Measurements from ENCODE around the gene CCNL1. TPM values are rescaled to one million over a fixed set of nuclear protein-coding genes. Genes with fewer than 3 reads are reported as not detected.
A peak's percentile ranks its signal among the peaks of the same experiment; 100 is the strongest.
"Not testable (repeated sequence)": the region's sequence is repeated elsewhere in the genome, so short reads cannot be mapped to it uniquely, and the experiment has no call there.

Gene CCNL1
- total RNA-seq: 108 and 175 TPM in 2 replicates

DNA sequence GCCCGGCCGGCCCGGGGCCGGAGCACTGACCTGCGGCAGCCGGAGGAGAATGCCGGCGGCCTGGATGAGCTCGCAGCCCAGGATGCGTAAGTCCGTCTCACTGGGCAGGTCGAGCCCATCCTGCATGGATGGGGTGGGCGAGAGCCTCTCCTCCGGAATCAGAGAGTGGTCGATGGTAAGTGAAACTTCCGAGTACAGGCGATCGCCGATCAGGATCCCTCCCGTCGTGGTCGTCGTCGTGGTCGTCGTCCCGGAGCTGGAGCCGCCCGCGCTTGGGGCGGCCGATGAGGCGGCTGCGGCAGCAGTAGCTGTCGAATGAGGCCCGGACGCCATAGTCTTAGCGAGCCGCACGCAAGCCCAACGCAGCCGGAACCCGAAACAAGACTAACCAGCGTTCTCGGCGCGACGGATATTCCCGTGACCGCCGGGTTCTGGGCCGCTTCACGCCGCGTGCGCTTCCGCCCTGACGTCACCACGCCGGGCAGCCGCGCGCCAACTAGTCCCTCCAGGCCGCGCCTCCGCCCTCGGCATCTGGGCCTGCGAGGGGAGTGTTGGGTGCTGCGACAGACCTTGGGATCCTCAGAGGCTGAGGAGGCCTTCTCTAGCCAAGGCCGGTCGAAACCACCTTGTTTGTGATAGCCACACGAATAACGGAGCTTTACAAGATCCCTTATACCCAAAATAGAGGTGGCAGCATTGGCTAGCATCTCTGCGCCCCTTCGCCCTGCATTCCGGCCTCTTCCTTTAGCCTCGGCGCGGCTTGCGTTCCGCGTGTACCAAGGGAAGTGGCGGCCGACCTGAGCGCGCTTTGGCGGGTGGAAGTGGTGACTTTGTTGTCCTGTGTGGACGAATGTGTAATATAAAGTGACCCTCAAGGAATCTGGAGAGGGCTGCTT, at the start of gene CCNL1:
Gene CCNL1, minus strand, starts transcription at position 386 of the 896 bp plus-strand sequence. Its CDS starts 53 bp downstream, at position 333.
- peak; percentile 98 for DNase-seq (ENCODE audit: low read depth)
- peak within 1 kb of the TSS; percentile 92 for H3K4me3 ChIP-seq (ENCODE audit: low read depth, low read length)
- TF ChIP-seq, protein P1, sequence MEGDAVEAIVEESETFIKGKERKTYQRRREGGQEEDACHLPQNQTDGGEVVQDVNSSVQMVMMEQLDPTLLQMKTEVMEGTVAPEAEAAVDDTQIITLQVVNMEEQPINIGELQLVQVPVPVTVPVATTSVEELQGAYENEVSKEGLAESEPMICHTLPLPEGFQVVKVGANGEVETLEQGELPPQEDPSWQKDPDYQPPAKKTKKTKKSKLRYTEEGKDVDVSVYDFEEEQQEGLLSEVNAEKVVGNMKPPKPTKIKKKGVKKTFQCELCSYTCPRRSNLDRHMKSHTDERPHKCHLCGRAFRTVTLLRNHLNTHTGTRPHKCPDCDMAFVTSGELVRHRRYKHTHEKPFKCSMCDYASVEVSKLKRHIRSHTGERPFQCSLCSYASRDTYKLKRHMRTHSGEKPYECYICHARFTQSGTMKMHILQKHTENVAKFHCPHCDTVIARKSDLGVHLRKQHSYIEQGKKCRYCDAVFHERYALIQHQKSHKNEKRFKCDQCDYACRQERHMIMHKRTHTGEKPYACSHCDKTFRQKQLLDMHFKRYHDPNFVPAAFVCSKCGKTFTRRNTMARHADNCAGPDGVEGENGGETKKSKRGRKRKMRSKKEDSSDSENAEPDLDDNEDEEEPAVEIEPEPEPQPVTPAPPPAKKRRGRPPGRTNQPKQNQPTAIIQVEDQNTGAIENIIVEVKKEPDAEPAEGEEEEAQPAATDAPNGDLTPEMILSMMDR (IDR thresholded peaks at IDR 0.05; ENCODE audit: insufficient read depth, low read depth, low read length): no peak

DNA sequence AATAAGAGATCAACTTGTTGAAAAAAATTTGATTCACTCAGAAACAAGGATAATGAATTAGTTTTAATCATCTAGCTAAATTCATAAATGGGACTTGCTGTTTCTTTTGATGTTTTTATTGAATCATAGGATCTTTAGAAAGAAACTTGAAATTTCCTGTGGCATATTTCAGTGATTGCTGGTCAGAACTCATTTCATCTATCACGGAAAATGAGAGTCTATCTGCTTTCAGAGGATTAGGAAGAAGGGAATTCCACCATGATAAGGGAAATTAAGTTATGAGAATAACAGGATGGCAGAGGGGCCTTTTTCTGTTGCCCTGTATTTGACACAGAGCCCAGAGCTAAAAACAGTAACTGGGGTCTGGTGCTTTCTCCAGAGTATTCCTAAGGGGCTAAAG, 44.9 kb upstream of the CCNL1 start:
- no peak for DNase-seq (ENCODE audit: low read depth)
- TF ChIP-seq, protein P1 (IDR thresholded peaks at IDR 0.05; ENCODE audit: insufficient read depth, low read depth, low read length): no peak
- H3K4me3 ChIP-seq (ENCODE audit: low read depth, low read length): no peak overlapping the region

DNA sequence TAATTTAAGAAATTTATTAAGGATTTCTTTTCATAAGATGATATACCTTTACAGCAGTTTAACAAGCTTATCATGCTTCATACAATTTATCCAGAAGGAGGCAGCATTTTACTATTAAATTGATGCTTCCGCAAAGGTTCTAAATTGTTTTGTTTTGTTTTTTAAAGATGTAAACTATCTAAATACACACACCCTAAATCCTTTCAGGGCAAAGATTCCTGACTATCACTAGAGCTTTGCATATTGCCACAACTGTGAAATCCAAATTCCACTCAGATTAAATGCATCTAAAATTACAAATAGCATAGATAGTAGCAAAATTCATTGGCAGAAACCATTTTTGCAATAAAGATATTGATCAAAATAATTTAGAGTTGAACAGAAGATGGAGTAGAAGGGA, 44.5 kb upstream of the CCNL1 start:
- TF ChIP-seq, protein P1 (IDR thresholded peaks at IDR 0.05; ENCODE audit: insufficient read depth, low read depth, low read length): peak; percentile 52
- peak; percentile 71 for DNase-seq (ENCODE audit: low read depth)
- H3K4me3 ChIP-seq (ENCODE audit: low read depth, low read length): no peak overlapping the region

DNA sequence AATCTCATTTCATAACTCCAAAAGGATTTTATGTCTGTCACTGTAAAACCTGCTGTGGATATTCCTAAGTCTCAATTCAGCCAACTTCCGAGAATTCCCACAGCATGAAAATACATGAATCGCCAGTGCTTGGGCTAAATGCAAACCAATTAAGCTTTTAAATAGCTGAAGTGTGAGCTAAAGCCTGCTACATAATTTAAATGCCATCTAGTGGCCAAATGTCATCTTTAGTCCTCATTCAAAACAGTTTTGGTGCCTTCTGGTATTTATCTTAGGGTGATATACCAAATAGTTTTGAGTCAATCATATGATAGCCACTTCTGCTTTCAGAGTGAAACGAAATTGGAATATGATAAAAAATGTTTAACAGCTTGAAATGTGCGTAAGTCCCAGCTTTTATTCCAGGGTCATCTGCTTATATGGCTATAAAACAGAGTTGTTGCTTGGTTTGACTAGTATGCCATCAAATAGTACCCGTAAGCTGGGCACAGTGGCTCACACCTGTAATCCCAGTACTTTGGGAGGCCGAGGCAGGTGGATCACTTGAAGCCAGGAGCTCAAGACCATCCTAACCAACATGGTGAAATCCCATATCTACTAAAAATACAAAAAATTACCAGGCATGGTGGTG, 41.8 kb upstream of the CCNL1 start:
- TF ChIP-seq, protein P1 (IDR thresholded peaks at IDR 0.05; ENCODE audit: insufficient read depth, low read depth, low read length): peak; percentile 49
- H3K4me3 ChIP-seq (ENCODE audit: low read depth, low read length): no peak overlapping the region
- DNase-seq (ENCODE audit: low read depth): peak; percentile 63

DNA sequence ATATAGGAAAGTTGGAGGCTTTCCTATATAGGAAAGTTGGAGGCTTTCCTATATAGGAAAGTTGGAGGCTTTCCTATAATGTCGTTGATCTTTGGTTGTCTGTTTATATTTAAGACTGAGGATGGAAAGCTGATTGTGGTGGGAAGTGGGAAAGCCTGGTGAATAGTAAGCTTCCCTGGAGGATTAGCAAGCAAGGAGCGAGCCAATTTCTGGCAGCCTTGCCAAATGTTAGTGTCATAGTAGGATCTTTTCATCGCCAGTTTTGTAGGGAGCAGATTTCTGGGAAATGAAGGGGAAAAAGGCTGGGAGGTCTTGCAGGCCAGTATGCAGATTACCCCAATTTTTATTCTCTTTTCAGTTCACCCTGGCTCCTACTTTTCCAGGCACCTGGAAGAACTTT, 39.9 kb upstream of the CCNL1 start:
- no peak for DNase-seq (ENCODE audit: low read depth)
- TF ChIP-seq, protein P1 (IDR thresholded peaks at IDR 0.05; ENCODE audit: insufficient read depth, low read depth, low read length): no peak
- no peak overlapping the region for H3K4me3 ChIP-seq (ENCODE audit: low read depth, low read length)

DNA sequence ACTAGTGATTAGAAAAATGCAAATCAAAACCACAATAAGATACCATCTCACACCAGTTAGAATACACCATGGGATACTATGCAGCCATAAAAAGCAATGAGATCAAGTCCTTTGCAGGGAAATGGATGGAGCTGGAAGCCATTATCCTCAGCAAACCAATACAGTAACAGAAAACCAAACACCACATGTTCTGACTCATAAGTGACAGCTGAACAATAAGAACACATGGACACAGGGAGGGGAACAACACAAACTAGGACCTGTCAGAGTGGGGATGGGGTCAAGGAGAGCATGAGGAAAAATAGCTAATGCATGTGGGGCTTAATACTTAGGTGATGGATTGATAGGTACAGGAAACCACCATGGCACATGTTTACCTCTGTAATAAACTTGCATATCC, 36.0 kb upstream of the CCNL1 start:
- no peak for DNase-seq (ENCODE audit: low read depth)
- TF ChIP-seq, protein P1 (IDR thresholded peaks at IDR 0.05; ENCODE audit: insufficient read depth, low read depth, low read length): no peak
- H3K4me3 ChIP-seq (ENCODE audit: low read depth, low read length): no peak overlapping the region

DNA sequence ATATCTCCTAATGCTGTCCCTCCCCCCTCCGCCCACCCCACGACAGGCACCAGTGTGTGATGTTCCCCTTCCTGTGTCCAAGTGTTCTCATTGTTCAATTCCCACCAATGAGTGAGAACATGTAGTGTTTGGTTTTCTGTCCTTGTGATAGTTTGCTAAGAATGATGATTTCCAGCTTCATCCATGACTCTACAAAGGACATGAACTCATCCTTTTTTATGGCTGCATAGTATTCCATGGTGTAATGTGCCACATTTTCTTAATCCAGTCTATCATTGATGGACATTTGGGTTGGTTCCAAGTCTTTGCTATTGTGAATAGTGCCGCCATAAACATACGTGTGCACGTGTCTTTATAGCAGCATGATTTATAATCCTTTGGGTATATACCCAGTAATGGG, 31.2 kb upstream of the CCNL1 start:
- not testable (repeated sequence) for H3K4me3 ChIP-seq (ENCODE audit: low read depth, low read length); DNase-seq (ENCODE audit: low read depth)
